HG03175 (cell line): ENCODE measurements around the gene DIP2C.
"Not testable (repeated sequence)": the region's sequence is repeated elsewhere in the genome, so short reads cannot be mapped to it uniquely, and the experiment has no call there.

ENCODE experiments used
- ATAC-seq: cut with Tn5 transposase; IDR thresholded peaks from one replicate; pipeline ENCODE4 v1.9.1; 2021; ENCODE audit warnings: mild to moderate bottlenecking, moderate library complexity; ENCODE audit not compliant: unreplicated experiment

The DIP2C gene

DNA sequence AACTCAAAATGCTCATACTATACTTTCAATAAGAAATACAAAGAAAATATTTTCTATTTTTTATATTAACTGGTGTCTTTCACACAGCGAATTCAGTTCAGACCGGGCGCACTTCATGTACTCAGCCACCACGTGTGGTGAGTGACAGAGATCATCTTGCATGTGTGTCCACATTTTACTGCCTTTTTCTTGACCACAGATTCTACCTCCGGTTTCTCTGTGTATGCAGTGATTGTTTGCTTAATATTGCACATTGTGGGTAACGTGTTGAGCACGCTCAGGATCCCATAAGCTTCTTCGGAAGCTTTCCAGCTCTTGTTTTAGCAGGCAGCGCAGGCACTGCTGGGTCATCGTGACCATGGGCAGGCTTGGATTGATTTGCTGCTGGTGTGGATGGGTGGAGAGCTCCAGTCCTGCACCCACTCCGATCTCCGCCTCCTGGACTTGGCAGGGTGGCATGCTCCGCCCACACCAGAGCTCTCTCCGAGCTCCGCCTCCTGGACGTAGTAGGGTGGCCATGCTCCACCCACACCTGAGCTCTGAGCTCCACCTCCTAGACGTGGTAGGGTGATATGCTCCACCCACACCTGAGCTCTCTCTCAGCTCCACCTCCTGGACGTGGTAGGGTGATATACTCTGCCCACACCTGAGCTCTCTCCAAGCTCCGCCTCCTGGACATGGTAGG, 253.3 kb downstream of the DIP2C start:
- ATAC-seq: no peak

GRCh38 chr10:435397-435796, 254.1 kb downstream of the DIP2C start:
- ATAC-seq: no peak

GRCh38 chr10:429696-430095, 259.8 kb downstream of the DIP2C start:
- ATAC-seq: no peak

DNA sequence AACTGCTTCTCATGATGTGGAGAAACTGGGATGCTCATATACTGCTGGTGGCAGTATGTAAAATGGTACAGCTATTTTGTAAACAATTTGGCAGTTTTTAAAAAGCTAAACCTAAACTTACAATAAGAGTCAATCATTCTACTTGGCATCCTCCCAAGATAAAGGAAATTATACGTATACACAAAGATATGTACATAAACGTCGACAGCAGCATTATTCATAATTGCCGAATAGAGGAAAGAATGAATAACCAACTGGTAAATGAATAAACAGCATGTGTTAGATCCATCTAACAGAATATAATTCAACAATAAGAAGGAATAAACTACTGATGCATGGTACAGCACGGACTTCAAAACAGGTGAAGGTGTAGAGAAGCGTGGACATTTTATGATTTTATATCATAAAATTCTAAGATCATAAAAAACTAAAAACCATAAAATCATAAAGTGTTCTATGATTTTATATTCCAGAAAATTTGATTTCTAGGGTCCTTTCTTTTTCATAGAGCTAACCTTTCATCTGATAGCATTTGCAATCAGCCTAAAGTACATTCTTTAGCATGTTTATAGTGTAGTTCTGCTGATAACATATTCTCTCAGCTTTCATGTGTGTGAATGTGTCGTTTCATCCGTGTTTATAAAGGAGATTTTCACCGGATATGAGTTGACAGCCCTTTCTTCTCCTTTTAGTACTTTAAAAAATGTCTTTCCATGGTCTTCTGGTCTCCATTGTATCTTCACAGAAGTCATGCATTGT, 261.5 kb downstream of the DIP2C start:
- ATAC-seq: no peak

GRCh38 chr10:425365-425764, 264.1 kb downstream of the DIP2C start:
- ATAC-seq: not testable (repeated sequence)

DNA sequence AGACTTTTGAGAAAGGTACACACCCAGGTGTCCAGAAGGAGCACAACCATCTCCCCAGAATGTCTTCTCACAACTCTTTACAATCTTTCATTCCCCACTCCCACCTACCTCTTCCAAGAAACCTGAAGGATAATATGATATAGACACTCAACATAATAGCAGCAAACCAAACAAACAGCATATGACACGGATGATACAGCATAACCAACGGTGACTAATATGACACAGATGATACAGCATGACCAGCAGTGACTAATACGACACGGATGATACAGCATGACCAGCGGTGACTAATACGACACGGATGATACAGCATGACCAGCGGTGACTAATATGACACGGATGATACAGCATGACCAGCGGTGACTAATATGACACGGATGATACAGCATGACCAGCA, 264.7 kb downstream of the DIP2C start:
- not testable (repeated sequence) for ATAC-seq

DNA sequence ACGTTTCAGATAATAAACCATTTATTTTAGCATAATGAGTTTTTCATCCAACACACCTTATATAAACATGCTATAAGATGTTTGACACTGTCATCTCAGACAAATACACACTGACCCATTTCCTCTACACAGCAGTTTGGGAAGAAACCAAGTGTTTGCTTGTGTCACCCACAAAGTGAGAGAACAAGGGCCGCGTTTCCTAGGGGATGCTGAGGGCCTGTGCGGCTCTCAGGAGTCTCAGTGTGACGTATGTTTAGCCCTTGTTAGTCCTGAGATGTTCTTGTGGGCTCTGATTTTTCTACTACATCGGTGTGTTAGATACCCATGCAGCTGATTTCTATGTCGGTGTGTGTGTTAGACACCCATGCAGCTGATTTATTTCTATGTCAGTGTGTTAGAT, 266.3 kb downstream of the DIP2C start:
- ATAC-seq: no peak

DNA sequence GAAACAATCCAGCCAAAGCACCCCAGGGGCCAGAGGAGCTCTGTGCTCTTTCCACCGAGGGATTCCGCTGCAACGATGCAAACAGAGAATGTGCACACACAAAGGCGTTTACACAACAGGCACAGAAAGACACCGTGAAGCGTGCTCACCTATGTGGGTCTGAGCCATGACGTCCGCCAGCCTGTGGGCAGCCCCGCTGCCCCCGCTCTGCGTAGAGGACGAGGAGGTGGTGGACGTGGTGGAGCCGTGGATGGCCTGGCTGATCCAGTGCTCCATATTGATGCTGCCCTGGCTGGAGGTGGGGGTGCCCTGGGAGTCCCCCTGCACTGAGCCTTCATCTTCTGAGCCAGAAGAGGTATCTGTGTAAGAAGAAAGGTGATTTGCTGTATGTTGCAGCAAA, 266.8 kb downstream of the DIP2C start:
- no peak for ATAC-seq

- ATAC-seq: no peak
Measured at GRCh38 chr10:422241-422640, 267.2 kb downstream of the DIP2C start.

GRCh38 chr10:421170-421569, 268.3 kb downstream of the DIP2C start:
- no peak for ATAC-seq

DNA sequence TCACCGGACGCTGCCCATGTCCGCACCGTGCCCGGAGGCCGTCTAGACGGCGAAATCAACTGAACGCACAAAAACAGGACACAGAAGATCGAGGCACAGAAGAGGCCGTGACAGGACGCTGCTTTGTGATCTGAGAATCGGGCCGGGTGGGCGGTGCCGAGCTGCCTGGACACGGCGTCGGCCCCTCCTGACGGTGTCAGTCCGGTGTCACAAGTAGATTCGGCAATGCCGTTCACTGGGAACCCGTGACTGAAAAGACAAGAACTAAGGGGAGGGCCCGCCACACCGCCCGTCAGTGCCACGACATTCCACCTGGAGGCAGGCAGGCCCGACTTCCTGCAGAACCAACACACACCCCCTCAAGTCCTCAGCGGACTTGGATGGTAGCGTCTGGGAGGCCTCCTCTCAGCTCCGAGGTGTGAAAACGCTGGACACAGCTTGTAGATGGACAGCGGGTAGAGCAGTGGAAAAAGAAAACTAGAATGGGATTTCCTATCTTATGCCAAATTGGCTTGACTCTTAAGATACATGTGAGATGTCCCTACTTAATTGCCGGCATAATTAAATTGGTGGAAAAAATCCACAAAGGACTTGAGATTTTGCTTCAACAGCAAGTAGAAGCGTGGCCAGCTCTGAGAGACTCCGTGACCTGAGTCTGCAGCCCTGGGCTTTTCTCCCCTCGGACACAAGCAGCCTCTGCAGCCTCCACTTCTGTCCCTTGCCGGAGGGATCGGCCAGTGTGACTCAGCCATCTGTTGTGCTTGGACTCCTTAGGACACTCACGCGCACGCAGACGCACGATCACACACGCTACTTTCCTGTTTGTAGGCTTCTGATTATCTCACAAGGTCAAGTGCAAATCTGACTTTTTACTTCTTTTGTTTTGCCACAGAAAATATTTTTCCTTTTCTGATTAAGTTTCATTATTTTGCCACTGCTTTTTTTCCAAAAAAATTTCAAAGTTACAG, 269.0 kb downstream of the DIP2C start:
- ATAC-seq: no peak

GRCh38 chr10:418894-419293, 270.6 kb downstream of the DIP2C start:
- no peak for ATAC-seq

- ATAC-seq: no peak
Measured at GRCh38 chr10:418226-418625, 271.2 kb downstream of the DIP2C start.

- no peak for ATAC-seq
Measured at GRCh38 chr10:416091-416515, 273.4 kb downstream of the DIP2C start.

GRCh38 chr10:413662-414071, 275.8 kb downstream of the DIP2C start:
- ATAC-seq: no peak

GRCh38 chr10:412109-412508, 277.4 kb downstream of the DIP2C start:
- ATAC-seq: no peak

DNA sequence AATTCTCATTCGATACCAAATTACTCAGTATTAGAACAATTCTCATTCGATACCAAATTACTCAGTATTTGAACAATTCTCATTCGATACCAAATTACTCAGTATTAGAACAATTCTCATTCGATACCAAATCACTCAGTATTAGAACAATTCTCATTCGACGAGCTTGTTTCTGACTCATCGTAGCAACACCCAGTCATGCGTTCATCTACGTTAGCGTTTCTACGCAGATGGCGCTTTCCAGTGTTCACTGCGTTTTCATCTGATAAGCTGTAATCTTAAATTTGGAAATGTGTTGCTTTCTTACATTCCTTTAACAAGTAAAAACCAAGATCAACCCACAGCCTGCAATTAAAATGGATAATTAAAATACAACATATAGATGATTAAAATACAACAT, 277.9 kb downstream of the DIP2C start:
- ATAC-seq: no peak

DNA sequence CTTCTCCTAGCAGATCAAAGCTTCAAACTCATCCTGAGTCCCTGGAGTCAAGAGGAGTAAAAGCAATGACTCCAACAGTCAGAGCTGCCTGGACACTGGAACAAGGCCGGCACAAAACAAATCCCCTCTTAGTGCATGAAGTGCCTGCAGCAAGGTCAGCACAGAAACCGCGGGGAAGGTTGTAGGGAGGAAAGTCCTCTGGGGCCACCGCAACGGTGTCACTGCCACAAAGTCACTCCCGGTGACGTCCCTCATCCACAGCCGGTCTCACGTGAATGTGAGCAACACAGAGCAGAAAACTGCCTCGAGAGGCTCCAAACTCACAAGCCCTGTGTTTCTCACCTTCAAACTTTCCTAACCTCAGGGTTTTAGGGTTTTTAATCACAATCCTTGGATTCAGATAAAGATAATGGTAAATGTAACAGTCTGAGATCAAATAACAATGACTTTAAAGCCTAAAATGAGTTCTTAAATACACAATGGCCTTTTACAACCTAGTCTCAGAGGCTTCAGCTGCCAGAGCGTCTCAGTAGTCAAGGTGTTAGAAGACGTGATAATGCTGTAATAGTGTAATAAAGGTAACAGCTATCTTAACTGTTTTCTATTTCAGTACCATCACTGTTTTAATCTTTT, 279.9 kb downstream of the DIP2C start:
- no peak for ATAC-seq

DNA sequence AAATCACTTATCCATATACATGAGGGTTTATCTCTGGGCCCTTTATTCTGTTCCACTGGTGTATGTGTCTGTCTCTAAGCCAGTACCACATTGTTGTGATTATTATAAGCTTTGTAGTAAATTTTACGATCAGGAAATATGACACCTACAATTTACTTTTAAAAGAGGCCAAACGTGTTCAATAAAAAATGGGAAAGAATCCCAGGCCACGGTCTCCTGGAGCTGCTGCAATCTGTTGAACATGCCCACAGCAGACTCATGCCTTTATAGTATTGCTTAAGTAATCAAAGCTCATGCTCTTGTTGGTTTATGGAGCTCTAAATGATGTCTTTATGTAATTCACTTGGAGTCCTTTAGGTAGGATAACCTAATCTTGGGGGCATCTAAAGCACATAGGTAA, 281.2 kb downstream of the DIP2C start:
- ATAC-seq: no peak

DNA sequence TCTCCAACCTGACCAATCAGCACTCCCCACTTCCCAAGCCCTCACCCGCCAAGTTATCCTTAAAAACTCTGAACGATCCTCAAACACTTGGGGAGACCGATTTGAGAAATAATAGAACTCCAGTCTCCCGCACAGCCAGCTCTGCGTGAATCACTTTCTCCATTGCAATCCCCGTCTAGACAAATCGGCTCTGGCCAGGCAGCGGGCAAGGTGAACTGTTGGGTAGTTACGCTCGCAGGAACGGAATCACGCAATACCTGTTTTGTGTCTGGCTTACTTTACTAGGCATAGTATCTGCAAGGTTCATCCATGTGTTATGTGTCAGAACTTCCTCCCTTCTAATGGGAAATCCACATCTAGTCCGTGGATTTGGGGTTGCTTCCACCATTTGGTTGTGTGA, 282.5 kb downstream of the DIP2C start:
- ATAC-seq: no peak

DNA sequence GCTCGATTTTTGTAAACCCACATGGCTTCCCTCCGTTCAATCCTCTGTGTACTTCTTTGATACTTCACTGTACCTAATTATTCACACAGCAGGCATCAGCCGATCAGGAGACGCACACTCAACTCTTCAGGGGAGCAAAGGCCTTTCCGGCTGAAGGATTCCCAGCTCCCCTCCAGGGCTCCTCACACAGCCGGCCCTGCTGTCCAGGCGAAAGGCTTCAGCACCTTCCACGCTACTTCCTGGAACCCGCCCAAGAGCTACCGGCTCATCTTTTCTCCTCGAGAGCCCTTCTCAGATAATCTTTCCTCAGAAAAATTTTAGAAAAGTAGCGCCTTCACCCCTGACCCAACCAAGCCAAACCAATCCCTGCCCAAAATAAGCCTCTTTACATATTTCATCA, 283.8 kb downstream of the DIP2C start:
- no peak for ATAC-seq
